Suppressor macrophage treated with lipopolysaccharide for 1 hour (primary cell): ENCODE data around the gene RNF19B.
"Not testable (repeated sequence)": the region's sequence is repeated elsewhere in the genome, so short reads cannot be mapped to it uniquely, and the experiment has no call there.

Experiments used
- DNase-seq, 3 donors: peaks; one replicate each; pipeline ENCODE4 v3.0.0-alpha.2; 2020 to 2022

Gene RNF19B

DNA sequence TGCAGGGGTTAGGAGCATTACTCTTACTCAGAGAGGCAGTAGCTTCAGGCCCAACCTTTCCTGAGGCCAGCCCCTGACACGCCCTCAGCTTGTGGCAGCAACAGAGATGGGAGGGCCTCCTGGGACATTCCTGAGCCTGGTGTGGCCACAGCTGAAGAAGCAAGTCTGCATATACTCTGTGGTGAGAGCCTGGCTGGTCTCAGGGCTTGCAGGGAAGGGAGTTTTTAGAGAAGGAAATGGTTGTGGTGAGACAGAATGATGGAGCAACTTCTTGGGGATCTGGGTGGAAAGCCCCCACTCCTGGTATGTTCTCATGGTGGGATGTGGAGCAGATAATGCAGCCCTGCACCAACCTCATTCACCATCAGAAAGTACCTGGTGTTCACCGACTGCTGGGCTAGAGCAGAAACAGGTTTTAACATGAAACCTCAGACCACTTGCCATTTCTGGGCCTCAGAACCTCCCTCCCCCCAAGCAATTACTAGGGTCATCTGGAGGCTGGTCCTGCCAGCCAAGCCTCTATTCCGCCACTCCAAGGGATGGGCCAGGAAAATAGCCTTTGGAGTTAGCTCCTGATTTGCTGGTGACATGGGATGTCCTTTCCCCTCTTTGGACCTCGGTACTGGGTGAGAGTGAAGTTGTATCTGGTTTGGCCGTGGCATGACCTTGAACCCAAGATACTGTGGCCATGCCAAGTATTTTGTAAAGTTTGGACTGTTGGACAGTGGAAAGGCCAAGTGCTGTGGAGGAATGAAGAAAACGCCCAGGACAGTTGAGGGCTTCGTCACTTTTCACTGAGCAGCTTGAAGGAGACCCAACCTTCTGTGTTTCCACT lies 28.1 kb upstream of the RNF19B start:
- peak; percentile 96 to 100 (median 98) for DNase-seq

DNA sequence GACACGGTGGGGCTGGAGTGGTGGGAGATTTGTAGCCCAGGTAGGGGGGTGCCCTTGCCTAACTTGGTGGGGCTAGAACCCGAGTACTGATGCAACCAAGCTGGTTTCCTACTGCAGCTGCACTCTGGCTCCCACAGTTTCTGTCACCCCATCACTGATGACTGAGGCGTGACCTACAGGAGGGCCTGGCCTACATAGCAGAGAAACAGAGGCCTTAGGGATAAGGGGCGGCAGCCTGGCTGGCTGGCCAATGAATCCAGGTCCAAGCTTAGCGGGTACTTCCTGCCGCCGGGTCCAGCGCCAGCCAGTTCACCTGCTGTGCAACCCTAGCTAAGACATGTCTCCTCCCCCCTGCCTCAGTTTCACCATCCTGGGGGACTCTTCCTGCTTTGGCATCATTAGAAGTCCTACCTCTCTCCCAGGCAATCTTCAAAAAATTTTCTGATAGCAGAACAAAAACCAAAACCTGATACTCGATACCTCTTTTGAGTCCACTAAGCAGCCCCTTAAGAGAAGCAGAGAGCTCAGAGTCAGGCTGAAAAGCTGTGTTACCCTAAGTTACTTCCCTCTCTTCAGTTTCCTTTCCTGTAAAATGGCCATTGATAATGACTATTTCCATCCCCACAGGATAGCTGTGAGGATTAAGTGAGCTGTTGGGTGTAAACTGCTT lies 27.3 kb upstream of the RNF19B start:
- DNase-seq = peak; percentile 54 to 68 (median 66)

DNA sequence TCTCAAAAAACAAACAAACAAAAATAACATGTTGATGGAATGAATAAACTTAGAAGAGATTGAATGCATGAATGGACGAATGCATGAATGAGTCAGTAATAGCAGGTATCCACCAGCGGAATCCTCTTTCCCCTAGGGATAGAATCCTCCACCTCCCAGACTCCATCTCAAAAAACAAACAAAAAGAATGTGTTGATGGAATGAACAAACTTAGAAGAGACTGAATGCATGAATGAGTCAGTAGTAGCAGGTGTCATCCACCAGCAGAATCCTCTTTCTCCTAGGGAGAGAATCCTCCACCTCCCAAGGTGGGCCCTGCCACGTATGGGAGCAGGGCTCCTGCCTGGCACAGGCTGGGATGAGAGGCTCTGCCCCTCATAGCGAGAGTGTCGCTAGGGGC lies 26.8 kb upstream of the RNF19B start:
- peak in 1 of 3 donors; percentile 46 for DNase-seq

DNA sequence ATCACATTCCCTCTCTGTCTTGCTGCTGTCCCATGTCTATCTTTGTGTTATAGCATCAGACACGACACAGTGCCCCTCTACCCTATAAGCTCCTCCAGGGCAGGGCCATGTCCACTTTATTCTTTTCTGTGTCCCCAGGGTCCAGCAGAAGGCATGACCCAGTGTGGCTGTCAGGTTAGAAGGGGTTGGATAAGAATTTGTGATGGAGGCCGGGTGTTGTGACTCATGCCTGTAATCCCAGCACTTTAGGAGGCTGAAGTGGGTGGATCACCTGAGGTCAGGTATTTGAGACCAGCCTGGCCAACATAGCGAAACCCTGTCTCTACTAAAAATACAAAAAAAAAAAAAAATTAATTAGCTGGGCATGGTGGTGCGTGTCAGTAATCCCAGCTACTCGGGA lies 26.3 kb upstream of the RNF19B start:
- DNase-seq = no peak

DNA sequence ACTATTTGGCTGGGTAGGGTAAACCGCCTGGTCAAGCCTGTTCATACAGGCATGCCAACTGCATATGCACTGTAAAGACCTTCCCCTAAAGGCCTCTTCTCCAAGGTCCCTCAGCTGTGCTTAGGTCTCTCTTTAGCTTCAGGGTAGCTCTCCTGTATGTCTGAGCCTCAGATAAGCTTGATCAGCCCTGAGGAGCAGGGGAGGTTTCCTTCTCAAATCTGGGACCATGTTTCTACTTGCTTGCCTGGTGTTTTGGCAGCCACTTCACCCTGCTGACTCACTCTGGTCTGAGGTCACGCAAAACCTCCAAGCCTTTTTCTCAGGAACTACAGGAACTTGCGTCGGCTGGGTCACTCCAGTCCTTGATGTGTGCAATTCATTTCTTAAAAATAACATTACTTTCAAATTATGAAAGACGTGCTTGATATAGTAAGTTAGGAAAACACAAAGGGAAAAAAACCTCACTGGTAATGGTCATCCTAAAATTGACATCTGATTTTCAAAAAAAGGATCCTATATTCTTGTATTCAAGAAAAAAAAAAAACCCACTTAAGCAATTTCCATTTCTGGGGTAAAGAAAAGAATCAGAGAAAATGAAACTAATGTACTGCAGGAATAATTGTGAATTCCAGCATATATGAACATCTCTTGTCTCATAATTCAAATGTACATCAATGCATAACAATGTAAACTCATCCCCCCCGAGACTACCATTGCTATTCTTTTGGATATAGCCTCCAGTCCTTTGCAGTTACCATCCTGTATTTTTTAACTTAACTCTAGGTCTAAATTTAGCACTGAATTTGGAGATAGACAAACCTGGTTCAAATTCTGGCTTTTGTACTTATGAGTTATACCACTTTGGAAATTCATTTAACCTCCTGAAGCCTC lies 24.8 kb upstream of the RNF19B start:
- peak; percentile 94 to 99 (median 98) for DNase-seq

DNA sequence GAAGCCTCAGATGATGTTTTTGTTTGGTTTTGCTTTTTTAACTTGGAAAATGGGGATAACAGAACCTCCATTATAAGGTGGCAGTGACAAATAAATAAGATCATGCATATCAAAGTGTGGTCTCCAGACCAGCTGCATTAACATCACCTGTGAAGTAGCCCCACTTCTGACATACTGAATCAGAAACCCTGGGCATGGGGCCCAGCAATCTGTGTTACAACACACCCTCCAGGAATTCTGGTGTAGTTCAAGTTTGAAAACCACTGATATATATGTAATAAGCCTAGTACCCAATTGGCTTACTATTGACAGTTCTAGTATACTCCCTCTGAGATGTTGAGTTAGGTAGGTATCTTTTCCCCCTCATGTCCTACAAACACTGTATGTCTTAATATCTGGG lies 24.1 kb upstream of the RNF19B start:
- peak in 1 of 3 donors; percentile 49 for DNase-seq

DNA sequence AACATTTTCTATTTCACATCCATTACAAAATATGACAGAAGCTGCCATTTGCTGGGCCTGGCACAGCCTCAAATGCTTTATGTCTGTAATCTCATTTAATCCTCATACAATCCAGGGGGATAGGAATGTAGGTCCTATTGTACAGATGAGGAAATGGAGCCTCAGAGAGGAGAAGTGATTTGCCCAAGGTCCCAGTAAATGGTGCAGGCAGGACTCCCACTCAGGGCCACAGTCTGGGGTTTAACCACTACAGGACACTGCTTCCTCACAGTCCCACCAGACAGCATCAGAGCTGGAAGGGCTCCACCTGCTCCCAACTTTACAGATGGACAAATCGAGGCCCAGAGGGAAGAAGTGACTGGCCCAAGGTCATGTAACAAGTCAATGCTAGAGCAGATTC lies 20.6 kb upstream of the RNF19B start:
- DNase-seq = peak in 1 of 3 donors; percentile 51

DNA sequence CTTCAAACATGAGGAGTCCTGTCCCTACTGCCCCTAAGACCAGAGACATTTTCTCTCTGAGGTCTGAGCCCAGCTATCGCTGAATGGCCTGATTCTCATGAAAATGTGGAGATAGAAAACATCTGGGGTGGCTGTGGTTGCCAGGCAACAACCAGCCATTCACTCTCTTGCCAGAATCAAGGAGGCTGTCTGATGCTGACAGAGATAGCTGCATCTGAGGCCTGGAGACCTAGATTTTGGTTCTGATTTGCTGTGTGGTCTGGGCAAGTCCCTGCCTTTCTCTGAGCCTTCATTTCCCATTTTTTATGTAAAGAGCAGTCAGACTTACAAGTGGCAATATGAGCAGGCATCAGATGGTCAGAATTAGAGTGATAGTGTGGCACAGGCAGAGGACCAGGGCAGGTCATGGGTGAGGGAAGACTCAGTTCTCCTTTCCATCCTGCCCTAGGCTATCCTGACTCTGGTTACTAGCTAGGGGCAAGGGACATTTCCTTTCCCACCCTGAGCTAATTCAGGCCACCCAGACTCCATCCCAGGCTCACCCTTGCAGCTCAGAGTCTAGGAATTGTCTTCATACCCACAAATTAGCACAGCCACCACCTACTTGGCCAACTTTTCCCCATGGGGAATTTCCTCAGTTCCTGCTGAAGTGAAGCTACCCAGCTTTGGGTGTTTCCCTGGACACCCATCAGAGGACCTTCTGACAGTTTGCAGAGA lies 20.0 kb upstream of the RNF19B start:
- DNase-seq = peak; percentile 87 to 95 (median 89)

DNA sequence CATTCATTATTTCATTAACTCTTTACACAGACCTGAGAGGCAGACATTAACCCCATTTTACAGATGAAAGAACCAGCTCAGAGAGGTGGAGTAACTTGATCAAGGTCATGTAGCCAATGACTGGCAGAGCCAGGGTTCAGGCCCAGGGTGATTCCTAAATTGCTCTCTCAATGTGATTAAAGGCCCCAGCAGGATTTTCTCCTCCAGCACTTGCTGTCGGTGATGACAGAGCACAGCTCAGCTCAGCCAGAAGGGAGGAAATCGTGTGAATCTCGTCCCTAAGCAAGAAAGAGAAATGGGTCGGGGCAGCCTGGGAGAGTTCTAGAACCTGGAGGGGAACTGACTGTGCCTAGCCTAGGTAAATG lies 19.5 kb upstream of the RNF19B start:
- peak in 2 of 3 donors; percentile 49 to 62 for DNase-seq

DNA sequence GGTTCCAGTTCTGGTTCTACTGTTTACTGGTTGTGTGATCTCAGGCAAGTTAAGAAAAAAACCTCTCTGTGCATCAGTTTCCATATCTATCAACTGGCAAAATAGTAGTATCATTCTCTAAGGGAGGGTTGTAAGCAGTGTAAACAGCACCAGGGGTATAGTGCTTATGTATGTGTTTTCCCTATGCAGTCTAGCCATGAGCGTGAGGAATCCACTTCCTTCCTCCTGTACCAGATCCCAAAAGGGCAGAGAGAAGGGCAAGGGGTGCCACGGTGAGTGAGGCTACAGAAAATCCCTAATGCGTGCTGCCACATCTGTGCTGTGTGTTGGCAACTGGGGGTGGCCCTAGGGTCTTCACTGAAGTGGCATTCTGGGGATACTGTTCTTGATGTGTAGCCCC lies 18.4 kb upstream of the RNF19B start:
- peak in 2 of 3 donors; percentile 49 to 58 for DNase-seq

DNA sequence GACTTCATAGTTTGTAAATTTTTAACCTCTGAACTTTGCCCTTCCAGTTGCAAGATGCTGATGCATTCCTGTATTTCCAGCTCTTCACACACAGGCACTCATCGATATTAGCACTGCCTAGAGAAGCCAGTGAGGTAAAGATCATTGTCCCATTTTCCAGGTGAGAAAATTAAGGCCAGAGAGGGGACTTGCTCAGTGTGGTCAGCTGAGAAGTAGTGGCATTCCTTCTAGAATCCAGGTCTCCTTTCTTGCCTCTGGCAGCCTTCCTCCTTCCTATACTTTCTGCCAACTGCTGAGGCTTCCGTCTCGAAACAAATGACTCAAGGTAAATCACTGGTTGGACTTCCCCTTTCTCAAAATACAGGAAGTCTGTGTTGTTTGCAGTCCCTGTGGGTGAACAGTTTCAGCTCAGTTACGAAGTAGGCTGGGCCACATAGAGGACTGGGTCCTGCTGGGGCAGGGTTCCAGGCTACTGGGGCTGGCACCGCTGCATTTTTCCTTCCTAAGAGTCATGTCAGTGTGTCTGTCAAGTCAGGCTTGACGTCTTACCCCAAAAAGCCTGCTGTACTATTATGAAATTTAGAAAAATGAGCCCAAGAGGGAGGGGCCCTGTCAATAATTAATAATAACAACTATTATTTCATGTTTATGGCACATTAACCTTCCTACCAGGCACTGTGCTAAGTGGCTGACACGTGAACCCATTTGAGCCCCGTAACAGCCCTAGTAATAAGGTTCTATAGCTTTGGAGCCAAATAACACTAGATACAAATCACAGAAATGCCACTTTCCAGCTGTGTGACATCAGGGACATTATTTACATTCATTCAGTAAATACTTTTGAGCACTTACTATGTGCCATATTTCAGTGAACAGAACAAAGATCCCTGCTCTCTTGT lies 16.6 kb upstream of the RNF19B start:
- peak; percentile 89 to 97 (median 95) for DNase-seq

DNA sequence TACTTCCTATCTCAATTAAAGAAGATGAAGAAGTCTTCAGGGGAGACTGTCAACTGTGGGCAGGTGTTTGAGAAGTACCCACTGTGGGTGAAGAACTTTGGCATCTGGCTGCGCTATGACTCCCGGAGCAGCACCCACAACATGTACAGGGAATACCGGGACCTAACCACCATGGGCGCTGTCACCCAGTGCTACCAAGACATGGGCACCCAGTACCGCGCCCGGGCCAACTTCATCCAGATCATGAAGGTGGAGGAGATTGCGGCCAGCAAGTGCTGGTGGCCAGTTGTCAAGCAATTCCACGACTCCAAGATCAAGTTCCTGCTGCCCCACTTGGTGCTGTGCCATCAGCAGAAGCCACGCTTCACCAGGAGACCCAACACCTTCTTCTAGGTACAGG lies 15.5 kb upstream of the RNF19B start:
- no peak for DNase-seq

DNA sequence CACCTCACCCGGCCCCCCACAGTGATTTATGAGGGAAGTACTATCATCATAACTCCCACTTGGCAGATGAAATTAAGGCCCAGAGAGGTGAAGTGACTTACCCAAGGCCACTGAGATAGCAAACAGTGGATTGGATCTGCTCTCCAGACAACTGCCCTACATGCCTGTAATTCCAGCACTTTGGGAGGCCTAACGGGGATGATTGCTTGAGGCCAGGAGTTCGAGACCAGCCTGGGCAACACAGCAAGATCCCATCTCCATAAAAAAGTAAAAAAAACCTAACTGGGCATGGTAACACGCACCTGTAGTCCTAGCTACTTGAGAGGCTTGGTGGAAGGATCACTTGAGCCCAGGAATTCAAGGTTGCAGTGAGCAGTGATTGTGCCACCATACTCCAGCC lies 14.2 kb upstream of the RNF19B start:
- DNase-seq = no peak

DNA sequence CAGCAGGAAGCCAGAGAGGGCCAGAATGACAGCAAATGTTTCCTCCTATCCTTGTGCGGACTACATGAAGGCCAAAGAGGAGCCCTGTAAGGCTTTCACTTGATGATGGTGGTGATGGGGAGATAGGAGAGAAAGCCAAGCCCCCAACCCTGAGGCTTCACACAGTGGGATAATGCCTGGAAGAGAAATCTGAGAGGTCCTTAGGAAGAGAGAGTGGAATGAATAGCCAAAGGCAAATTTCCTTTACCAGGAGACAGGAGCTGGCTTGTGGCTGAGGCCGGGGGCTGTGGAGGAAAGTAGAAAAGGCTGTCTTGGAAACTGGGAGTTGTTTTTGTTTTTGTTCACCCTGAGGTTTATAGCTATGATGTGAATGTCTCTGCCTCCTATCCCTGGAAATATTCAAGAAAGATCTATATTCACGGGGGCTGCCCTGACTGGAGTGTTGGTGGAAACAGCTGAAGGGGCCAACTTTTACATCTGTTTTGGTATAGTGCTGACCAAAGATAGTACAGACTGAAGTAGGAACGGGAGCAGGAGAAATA lies 13.0 kb upstream of the RNF19B start:
- DNase-seq = no peak

DNA sequence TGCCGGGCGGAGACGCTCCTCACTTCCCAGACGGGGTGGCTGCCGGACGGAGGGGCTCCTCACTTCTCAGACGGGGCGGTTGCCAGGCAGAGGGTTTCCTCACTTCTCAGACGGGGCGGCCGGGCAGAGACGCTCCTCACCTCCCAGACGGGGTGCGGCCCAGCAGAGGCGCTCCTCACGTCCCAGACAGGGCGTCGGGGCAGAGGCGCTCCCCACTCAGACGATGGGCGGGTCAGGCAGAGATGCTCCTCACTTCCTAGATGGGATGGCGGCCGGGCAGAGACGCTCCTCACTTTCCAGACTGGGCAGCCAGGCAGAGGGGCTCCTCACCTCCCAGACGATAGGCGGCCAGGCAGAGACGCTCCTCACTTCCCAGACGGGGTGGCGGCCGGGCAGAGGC lies 10.4 kb upstream of the RNF19B start:
- not testable (repeated sequence) for DNase-seq

DNA sequence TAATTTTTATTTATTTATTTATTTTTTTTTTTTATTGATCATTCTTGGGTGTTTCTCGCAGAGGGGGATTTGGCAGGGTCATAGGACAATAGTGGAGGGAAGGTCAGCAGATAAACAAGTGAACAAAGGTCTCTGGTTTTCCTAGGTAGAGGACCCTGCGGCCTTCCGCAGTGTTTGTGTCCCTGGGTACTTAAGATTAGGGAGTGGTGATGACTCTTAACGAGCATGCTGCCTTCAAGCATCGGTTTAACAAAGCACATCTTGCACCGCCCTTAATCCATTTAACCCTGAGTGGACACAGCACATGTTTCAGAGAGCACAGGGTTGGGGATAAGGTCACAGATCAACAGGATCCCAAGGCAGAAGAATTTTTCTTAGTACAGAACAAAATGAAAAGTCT lies 8.8 kb upstream of the RNF19B start:
- DNase-seq = not testable (repeated sequence)

DNA sequence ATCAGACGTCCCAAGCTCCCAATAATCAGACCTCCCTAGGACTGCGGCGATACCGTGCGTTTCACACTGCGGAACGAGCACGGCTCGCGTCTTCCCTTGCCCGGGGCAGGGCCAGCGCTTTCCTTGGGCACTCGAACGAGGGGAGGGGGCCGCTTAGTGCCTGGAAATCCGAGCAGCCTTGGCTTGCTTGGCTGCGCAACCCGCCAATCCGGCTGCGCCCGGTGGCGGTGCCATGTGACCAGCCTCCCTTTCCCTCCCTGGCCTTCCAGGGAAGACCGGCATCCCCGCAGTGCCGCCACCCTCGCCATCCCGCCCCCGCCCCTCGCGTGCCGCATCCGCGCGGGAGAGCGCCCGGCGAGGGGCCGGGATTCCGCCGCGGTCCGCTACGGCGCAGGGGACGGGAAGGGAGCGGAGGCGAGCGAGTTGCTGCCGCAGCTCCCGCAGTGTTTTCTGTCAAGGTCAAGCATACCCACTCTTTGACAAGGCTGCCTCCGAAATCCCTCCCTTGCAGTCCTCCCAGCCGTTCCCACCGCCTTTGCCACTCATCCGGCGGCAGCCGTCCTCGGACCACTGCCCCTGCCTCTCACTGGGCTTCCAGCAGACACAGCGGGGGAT lies 8.3 kb upstream of the RNF19B start:
- peak in 1 of 3 donors; percentile 65 for DNase-seq

DNA sequence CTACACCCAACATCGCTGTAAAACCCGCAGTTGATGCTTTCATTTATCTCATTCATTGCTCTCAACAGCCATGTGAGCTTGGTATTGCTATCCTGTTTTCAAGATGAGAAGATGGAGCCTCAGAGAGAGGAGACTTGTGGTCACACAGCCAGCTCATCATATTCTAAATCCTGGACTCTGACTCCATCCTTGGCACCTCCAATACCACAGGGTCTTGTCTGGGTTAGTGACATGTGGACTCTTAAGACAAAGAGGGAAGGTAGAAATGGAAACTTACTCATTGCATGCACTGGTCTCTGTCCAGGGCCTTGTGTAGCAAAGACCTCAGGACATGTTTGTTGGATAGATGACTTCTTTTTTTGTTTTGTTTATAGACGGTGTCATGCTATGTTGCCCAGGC lies 7.0 kb upstream of the RNF19B start:
- DNase-seq = no peak

DNA sequence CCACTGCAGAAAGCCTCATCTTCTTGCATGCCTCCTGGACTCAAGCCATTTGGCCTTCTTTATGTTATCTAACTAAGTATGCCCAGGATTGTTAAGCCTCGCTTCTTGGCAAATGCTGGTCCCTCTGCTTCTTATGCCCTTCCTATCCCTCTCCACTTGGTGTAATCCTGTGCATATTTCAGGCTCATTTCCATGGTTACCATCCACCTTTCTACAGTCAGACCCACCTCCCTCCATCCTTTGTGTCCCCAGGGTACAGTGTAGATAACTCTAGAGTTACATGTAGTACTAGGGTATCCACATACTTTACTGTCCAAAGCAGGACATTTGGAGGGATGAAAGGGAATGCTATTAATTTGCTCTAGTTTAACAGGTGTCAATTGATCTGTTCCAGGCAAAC lies 6.5 kb upstream of the RNF19B start:
- DNase-seq = no peak

DNA sequence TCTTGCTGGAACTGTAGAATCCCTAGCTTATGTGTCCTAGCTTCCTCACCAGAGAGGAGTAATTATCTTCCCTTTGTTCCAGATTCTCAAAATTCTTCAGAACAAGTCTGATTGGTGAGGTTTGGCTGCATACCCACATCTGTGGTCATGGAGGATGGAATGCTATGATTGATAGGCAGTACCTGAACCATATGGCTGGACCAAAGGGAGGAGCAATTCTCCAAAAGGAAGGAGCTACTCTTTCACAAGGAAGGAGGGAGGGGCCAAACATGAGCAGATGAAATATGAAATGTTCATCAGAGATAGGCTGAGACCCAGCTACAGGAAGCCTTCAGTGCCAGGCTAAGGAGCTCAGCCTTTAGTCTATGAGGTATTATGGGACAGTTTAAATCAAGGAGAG lies 5.0 kb upstream of the RNF19B start:
- no peak for DNase-seq
